ENCODE data around the gene FOXP1.

FOXP1 gene

DNA sequence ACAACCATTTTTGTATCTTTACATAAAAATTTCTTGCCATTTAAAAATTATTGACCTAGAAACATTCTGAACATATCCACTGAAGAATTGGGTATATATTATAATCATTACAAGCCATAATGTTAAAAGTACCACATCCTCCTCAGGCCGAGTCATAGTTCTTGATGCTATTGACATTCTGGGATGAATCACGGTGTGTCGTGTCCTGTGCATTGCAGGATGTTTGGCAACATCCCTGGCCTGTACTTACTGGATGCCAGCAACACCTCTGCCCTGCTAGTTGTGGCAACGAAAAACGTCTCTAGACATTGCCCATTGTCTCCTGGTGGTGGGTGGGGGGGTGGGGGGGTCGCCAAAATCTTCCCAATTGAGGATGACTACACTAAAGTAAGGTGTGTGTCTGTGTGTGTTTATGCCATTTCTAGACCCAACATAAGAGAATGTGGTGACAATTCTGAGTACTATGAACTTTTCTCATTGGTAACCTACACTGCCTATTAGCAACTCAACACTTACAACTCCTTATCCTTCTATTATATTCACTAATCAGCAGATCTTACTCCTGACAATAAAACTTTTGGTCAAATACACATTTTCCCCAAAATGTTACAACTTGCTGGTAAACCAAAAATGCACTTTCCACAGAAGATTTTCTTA is 471.6 kb downstream of the FOXP1 start:
- H3K9me3 ChIP-seq (ENCODE audit: control insufficient read depth, low read length): no peaks in the 10 kb centered on the region
- H3K4me2 ChIP-seq (ENCODE audit: low read length): no peak overlapping the region
- H3K27me3 ChIP-seq (ENCODE audit: control insufficient read depth, insufficient read depth, low read length): no peaks in the 10 kb centered on the region
- H3K79me2 ChIP-seq: peaks cover 6% of the 10 kb centered on the region
- TF ChIP-seq, protein P1, sequence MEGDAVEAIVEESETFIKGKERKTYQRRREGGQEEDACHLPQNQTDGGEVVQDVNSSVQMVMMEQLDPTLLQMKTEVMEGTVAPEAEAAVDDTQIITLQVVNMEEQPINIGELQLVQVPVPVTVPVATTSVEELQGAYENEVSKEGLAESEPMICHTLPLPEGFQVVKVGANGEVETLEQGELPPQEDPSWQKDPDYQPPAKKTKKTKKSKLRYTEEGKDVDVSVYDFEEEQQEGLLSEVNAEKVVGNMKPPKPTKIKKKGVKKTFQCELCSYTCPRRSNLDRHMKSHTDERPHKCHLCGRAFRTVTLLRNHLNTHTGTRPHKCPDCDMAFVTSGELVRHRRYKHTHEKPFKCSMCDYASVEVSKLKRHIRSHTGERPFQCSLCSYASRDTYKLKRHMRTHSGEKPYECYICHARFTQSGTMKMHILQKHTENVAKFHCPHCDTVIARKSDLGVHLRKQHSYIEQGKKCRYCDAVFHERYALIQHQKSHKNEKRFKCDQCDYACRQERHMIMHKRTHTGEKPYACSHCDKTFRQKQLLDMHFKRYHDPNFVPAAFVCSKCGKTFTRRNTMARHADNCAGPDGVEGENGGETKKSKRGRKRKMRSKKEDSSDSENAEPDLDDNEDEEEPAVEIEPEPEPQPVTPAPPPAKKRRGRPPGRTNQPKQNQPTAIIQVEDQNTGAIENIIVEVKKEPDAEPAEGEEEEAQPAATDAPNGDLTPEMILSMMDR (IDR thresholded peaks at IDR 0.05): no peak
- no peak overlapping the region for H3K9ac ChIP-seq
- no peaks in the 10 kb centered on the region for H3K4me1 ChIP-seq
- no peaks in the 10 kb centered on the region for H3K36me3 ChIP-seq (ENCODE audit: control insufficient read depth, insufficient read depth, low read length)
- H3K27ac ChIP-seq: no peak overlapping the region
- H3K4me3 ChIP-seq (ENCODE audit: low read depth, low read length): no peak overlapping the region
- no peak overlapping the region for H2AFZ ChIP-seq

DNA sequence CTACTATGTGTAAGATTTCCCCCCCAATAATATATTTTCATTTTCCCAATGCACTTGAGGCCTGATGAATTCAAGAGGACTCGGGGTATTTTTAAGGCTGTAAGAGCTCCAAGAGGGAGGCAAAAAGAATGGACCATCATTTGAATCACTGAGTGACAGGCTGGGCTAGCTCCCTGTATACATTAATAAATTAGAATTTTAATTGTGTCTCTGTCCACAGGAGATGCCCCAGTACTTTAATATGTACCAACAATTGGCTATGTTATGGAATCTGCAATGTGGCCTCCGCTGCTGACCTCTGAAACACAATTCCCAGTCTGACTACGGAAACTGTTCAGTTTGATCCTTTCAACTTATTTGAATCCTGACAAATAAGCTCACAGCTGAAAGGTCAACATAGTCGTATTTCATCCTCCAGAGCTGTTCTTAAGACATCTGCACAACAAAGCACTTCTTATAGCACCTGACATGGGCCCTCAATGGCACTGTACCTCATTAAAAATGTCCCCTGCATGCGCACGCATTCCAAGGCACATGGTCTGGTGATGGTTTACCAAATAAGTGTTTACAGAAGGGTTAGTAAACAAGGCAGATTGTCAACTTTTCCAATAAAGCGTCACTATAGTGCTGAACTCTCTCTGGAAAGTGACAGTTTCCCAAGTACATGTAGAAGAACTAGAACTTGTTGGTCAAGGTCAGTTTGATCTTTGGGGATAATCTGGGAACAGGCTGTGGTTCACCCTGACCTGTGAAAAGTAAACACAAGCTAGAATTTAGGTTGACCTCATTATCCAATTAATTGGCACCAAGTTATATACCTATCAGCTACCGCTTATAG is 472.9 kb downstream of the FOXP1 start:
- Histone ChIP-seq H3K36me3 (ENCODE audit: control insufficient read depth, insufficient read depth, low read length) (no peaks in the 10 kb centered on the region), H3K9ac (no peak overlapping the region), H3K9me3 (ENCODE audit: control insufficient read depth, low read length) (no peaks in the 10 kb centered on the region), H3K79me2 (peaks cover 9% of the 10 kb centered on the region), H3K4me3 (ENCODE audit: low read depth, low read length) (no peak overlapping the region), H3K27ac (no peak overlapping the region), H2AFZ (no peak overlapping the region), H3K4me1 (no peaks in the 10 kb centered on the region), H3K4me2 (ENCODE audit: low read length) (no peak overlapping the region), H3K27me3 (ENCODE audit: control insufficient read depth, insufficient read depth, low read length) (no peaks in the 10 kb centered on the region)
- TF ChIP-seq, protein P1 (IDR thresholded peaks at IDR 0.05): no peak

DNA sequence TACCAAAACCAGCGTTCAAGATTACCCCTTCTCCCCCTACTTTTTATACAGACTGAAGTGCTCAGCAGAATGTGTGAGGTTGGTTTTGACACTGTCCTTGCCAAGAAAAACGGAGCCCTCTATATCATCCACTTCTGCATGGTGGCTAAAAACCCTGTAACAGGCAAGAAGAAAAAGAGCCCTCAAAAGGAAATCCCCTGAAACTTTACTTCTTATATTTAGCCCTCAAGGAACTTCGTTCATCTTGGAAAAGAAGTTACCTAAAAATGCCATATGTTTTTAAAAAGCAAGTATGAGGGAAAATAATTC is 473.6 kb downstream of the FOXP1 start:
- Histone ChIP-seq H3K4me3 (ENCODE audit: low read depth, low read length) (no peak overlapping the region), H3K36me3 (ENCODE audit: control insufficient read depth, insufficient read depth, low read length) (no peaks in the 10 kb centered on the region), H3K79me2 (peaks cover 10% of the 10 kb centered on the region), H2AFZ (no peak overlapping the region), H3K27ac (no peak overlapping the region), H3K9ac (no peak overlapping the region), H3K4me2 (ENCODE audit: low read length) (no peak overlapping the region), H3K4me1 (no peaks in the 10 kb centered on the region), H3K9me3 (ENCODE audit: control insufficient read depth, low read length) (no peaks in the 10 kb centered on the region), H3K27me3 (ENCODE audit: control insufficient read depth, insufficient read depth, low read length) (no peaks in the 10 kb centered on the region)
- TF ChIP-seq, protein P1 (IDR thresholded peaks at IDR 0.05): no peak

DNA sequence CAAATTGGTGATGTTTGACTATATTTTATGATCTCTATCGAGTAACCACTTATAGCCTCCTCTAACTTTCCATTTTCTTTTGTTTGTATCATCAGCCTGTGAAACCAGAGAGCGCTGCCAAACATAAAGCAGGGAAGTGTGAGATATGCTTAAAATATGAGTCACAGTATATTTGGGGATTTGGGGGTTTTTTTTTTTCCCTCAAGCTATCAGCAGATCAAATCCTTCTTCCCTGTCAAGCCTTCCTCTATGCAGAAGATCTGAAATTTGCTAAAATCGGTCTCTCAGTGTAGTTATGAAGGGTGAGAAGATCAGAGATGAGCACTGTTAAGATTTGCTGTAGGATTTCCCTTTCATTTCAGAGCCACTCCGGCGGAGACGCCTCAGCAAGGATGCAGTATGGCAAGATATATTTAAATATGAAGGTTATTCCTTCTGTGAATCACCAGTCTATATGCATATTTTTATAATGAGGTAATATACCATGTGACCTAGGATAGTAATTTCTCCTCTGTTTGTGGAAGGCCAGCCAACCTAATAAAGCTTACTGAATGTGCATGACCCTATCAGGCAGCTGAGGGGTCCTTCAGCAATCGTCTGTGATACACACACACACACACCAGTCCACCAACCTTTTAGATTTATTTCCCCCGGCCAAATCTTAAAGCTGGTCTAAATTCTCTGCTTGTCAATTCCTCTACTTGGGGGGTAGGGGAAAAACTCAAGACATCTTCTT is 474.1 kb downstream of the FOXP1 start:
- Histone ChIP-seq H2AFZ (no peak overlapping the region), H3K27me3 (ENCODE audit: control insufficient read depth, insufficient read depth, low read length) (no peaks in the 10 kb centered on the region), H3K9ac (no peak overlapping the region), H3K4me2 (ENCODE audit: low read length) (no peak overlapping the region), H3K9me3 (ENCODE audit: control insufficient read depth, low read length) (no peaks in the 10 kb centered on the region), H3K4me1 (no peaks in the 10 kb centered on the region), H3K79me2 (peaks cover 10% of the 10 kb centered on the region), H3K4me3 (ENCODE audit: low read depth, low read length) (no peak overlapping the region), H3K27ac (no peak overlapping the region), H3K36me3 (ENCODE audit: control insufficient read depth, insufficient read depth, low read length) (no peaks in the 10 kb centered on the region)
- TF ChIP-seq, protein P1 (IDR thresholded peaks at IDR 0.05): no peak

All from parathyroid adenoma (tissue), 2 donors.